AG10803 (cell line): Measurements from ENCODE around the gene GLIS1.

Source experiments
- DNase-seq: peaks from one replicate; pipeline ENCODE4 v3.0.0; 2010; ENCODE audit warnings: low read depth
- H3K4me3 ChIP-seq: 2 replicates; pipeline ENCODE4 v1.5.1; 2011; ENCODE audit warnings: mild to moderate bottlenecking, low read length, control low read depth
- CTCF ChIP-seq: conservative IDR thresholded peaks from 2 replicates; pipeline ENCODE4 v1.5.1; 2011; ENCODE audit warnings: mild to moderate bottlenecking, low read length, control low read depth, inconsistent platforms

GLIS1 gene

GRCh38 chr1:53562981-53563379 lies 176.0 kb downstream of the GLIS1 start:
- H3K4me3 ChIP-seq = no peak overlapping the region
- no peak for DNase-seq
- no peak for TF ChIP-seq CTCF

GRCh38 chr1:53562291-53562980 lies 176.5 kb downstream of the GLIS1 start:
- no peak for TF ChIP-seq CTCF
- no peak overlapping the region for H3K4me3 ChIP-seq
- DNase-seq = no peak

- no peak for DNase-seq
- no peak overlapping the region for H3K4me3 ChIP-seq
- TF ChIP-seq CTCF = no peak
Observed at GRCh38 chr1:53561503-53562105, 177.4 kb downstream of the GLIS1 start.

- no peak overlapping the region for H3K4me3 ChIP-seq
- DNase-seq = no peak
- TF ChIP-seq CTCF = no peak
Observed at GRCh38 chr1:53560581-53561502, 178.1 kb downstream of the GLIS1 start.

GRCh38 chr1:53559854-53560580 lies 178.9 kb downstream of the GLIS1 start:
- H3K4me3 ChIP-seq = no peak overlapping the region
- TF ChIP-seq CTCF = no peak
- no peak for DNase-seq

- no peak for DNase-seq
- no peak overlapping the region for H3K4me3 ChIP-seq
- no peak for TF ChIP-seq CTCF
Observed at GRCh38 chr1:53559391-53559815, 179.6 kb downstream of the GLIS1 start.
